HTR-8/SVneo (cell line): ENCODE results near the gene DLG2.

Experiments
- DNase-seq: peaks from one replicate; pipeline ENCODE4 v3.0.0; 2011; ENCODE audit warnings: low spot score, mixed read lengths; ENCODE audit not compliant: insufficient read length
- FAIRE-seq: peaks from 2 replicates; lab custom pipeline; 2011; peaks lifted over from hg19 to GRCh38; lab: Jason Lieb, UNC

Gene DLG2

GRCh38 chr11:83410605-83411565, 2216.3 kb downstream of the DLG2 start:
- no peak for DNase-seq
- no peak for FAIRE-seq

- FAIRE-seq (no peak), DNase-seq (no peak)
These were observed 2217.3 kb downstream of the DLG2 start for GRCh38 chr11:83409891-83410290.

DNA sequence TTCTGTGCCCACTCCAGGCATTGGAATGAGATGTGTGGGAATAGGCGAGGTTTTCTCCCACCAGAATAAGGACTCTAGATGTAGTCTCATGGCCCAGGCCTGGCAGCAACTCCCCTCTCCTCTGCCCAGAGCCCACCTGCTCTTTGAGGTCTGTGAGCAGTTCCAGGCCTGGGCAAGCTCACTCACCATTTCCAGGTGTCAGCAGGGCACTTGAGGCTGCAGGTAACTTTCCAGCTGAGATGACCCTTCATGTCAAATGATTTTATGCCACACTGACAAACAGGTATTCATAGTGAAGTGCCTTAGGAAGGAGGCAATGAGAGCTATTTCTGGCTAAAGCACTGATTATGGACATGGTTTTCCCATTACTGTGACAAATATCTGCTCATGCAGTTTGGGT, 2217.7 kb downstream of the DLG2 start:
- no peak for FAIRE-seq
- DNase-seq, result no peak

GRCh38 chr11:83408946-83409345, 2218.2 kb downstream of the DLG2 start:
- DNase-seq (no peak), FAIRE-seq (no peak)
